Fibroblast of skin of left biceps (primary cell): ENCODE measurements around the gene ENPP6.

ENCODE experiments used
- DNase-seq, 2 experiments: peaks; one replicate each; pipeline ENCODE4 v3.0.0-alpha.2; 2013; ENCODE audit warnings: low read depth in 2 of 2

The ENPP6 gene

GRCh38 chr4:184104419-184105101, 113.1 kb downstream of the ENPP6 start:
- DNase-seq = no peak

GRCh38 chr4:184103527-184104264, 114.0 kb downstream of the ENPP6 start:
- no peak for DNase-seq

GRCh38 chr4:184102927-184103326, 114.7 kb downstream of the ENPP6 start:
- no peak for DNase-seq

GRCh38 chr4:184102488-184102887, 115.2 kb downstream of the ENPP6 start:
- no peak for DNase-seq

- DNase-seq = no peak
These were observed 116.0 kb downstream of the ENPP6 start for GRCh38 chr4:184101711-184102110.

- DNase-seq = no peak
These were observed 117.3 kb downstream of the ENPP6 start for GRCh38 chr4:184100297-184100885.

- DNase-seq = peak in 1 of 2 experiments; percentile 9
These were observed 118.1 kb downstream of the ENPP6 start for GRCh38 chr4:184099535-184099966.

- DNase-seq = no peak
These were observed 118.7 kb downstream of the ENPP6 start for GRCh38 chr4:184099000-184099399.

GRCh38 chr4:184097815-184098214, 119.9 kb downstream of the ENPP6 start:
- no peak for DNase-seq

GRCh38 chr4:184097241-184097605, 120.5 kb downstream of the ENPP6 start:
- DNase-seq = no peak

- peak; percentile 47 to 63 for DNase-seq
These were observed 121.0 kb downstream of the ENPP6 start for GRCh38 chr4:184096561-184097240.

GRCh38 chr4:184094532-184095159, 123.0 kb downstream of the ENPP6 start:
- no peak for DNase-seq

GRCh38 chr4:184091986-184092385, 125.7 kb downstream of the ENPP6 start:
- DNase-seq = no peak

- no peak for DNase-seq
These were observed 127.1 kb downstream of the ENPP6 start for GRCh38 chr4:184090571-184090970.

GRCh38 chr4:184080674-184081073, 137.0 kb downstream of the ENPP6 start:
- DNase-seq = no peak

- no peak for DNase-seq
These were observed 142.8 kb downstream of the ENPP6 start for GRCh38 chr4:184074677-184075388.

GRCh38 chr4:184067931-184068554, 149.6 kb downstream of the ENPP6 start:
- no peak for DNase-seq

GRCh38 chr4:184066584-184067300, 150.9 kb downstream of the ENPP6 start:
- no peak for DNase-seq

- DNase-seq = no peak
These were observed 152.8 kb downstream of the ENPP6 start for GRCh38 chr4:184064877-184065276.

- DNase-seq = no peak
These were observed 154.9 kb downstream of the ENPP6 start for GRCh38 chr4:184062769-184063168.
